Lower lobe of right lung (tissue), 2 donors: Measurements from ENCODE around the gene ELP4. TPM values are rescaled to one million over a fixed set of nuclear protein-coding genes. Genes with fewer than 3 reads are reported as not detected.

Experiments used
- ATAC-seq, 2 donors: fragments of 200-7000 bp; cut with Tn5 transposase; one replicate each; pipeline ENCODE4 v1.9.1; 2020 to 2022; ENCODE audit warnings: mild to moderate bottlenecking in 2 of 2, moderate library complexity in 2 of 2
- DNase-seq: peaks from one replicate; pipeline ENCODE4 v3.0.0-alpha.2; 2020
- H3K27ac ChIP-seq: fragments of 200-600 bp; one replicate; pipeline ENCODE4 v1.8.0; 2022
- H3K27me3 ChIP-seq: fragments of 200-600 bp; one replicate; pipeline ENCODE4 v1.8.0; 2022; ENCODE audit warnings: low read depth
- H3K36me3 ChIP-seq: fragments of 200-600 bp; one replicate; pipeline ENCODE4 v1.8.0; 2022; ENCODE audit warnings: mild to moderate bottlenecking
- H3K4me1 ChIP-seq: fragments of 200-600 bp; one replicate; pipeline ENCODE4 v1.8.0; 2022
- H3K4me3 ChIP-seq: fragments of 200-600 bp; one replicate; pipeline ENCODE4 v1.8.0; 2022; ENCODE audit warnings: mild to moderate bottlenecking
- H3K9me3 ChIP-seq: fragments of 200-600 bp; one replicate; pipeline ENCODE4 v1.8.0; 2022
- intact Hi-C: fragments of 100-400 bp; cut with DNase I; formaldehyde crosslinking; loops from one replicate; pipeline ENCODE4 v1.11.0; 2022
- total RNA-seq: library from RNA; stranded (reverse); fragmentation: NEBNext Ultra II Directional; extraction: Animal tissue kit (Norgen Biotek cat#: 25700); gene quantifications from one replicate; pipeline ENCODE4 v1.2.1, GENCODE V29; 2021
- TF ChIP-seq, protein P1 (sequence below): fragments of 200-600 bp; IDR thresholded peaks from one replicate; pipeline ENCODE4 v1.8.0; 2022; ENCODE audit warnings: antibody characterized with exemption, mild to moderate bottlenecking
- donor health status: DM: no; HTN: yes; CAD: no; lungs with severe emphysema.

ELP4 gene
- total RNA-seq, 1 donor from 2014 or later: 22.1 TPM

DNA sequence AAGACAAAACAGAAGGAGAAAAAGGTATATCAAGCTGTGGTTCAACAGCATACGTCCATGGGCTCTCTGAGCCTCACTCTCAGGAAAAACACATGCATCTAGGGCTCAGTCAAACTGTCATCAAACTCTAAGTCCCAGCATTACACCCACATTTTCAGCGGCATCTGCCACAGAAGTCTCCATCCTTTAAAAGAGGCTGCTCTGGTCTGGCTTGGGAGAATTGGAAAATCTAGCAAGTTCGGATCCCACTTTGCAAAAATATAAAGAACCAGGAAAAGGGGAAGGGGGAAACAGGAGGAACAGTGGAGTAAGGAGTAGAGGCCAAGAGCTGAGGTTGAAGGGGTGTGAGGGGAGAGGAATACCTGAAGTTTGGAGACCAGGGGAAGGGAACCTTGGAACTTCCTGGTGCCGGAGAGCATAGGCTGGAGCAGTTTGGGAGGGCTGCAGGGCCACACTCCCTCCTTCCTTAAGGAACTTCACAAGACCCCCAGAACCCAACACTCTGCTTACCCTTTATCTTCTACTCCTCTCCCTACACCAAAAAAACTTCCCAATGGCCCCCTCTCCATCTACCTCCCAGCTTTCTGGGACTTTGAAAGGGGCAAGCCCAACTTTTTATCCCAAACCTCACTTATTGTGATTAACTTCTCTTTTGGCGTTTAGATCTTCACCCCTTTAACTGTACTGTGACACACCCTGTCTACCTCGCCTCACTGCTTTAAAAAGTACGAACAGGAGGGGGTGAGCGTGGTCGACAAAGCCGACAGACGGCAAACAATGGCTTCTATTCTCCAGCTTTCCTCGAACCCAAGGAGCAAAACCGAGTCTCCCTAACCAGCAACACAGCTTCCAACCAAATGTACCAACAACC, 297.6 kb downstream of the ELP4 start:
- no peak for DNase-seq
- TF ChIP-seq, protein P1, sequence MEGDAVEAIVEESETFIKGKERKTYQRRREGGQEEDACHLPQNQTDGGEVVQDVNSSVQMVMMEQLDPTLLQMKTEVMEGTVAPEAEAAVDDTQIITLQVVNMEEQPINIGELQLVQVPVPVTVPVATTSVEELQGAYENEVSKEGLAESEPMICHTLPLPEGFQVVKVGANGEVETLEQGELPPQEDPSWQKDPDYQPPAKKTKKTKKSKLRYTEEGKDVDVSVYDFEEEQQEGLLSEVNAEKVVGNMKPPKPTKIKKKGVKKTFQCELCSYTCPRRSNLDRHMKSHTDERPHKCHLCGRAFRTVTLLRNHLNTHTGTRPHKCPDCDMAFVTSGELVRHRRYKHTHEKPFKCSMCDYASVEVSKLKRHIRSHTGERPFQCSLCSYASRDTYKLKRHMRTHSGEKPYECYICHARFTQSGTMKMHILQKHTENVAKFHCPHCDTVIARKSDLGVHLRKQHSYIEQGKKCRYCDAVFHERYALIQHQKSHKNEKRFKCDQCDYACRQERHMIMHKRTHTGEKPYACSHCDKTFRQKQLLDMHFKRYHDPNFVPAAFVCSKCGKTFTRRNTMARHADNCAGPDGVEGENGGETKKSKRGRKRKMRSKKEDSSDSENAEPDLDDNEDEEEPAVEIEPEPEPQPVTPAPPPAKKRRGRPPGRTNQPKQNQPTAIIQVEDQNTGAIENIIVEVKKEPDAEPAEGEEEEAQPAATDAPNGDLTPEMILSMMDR: no peak
- peaks cover 97% of the 10 kb centered on the region for H3K27me3 ChIP-seq
- no peak for ATAC-seq
- H3K36me3 ChIP-seq: no peaks in the 10 kb centered on the region
- no peak overlapping the region for H3K4me3 ChIP-seq
- peaks cover 43% of the 10 kb centered on the region for H3K4me1 ChIP-seq
- H3K27ac ChIP-seq: no peak overlapping the region
- H3K9me3 ChIP-seq: no peaks in the 10 kb centered on the region
- intact Hi-C loops: no loop called here

DNA sequence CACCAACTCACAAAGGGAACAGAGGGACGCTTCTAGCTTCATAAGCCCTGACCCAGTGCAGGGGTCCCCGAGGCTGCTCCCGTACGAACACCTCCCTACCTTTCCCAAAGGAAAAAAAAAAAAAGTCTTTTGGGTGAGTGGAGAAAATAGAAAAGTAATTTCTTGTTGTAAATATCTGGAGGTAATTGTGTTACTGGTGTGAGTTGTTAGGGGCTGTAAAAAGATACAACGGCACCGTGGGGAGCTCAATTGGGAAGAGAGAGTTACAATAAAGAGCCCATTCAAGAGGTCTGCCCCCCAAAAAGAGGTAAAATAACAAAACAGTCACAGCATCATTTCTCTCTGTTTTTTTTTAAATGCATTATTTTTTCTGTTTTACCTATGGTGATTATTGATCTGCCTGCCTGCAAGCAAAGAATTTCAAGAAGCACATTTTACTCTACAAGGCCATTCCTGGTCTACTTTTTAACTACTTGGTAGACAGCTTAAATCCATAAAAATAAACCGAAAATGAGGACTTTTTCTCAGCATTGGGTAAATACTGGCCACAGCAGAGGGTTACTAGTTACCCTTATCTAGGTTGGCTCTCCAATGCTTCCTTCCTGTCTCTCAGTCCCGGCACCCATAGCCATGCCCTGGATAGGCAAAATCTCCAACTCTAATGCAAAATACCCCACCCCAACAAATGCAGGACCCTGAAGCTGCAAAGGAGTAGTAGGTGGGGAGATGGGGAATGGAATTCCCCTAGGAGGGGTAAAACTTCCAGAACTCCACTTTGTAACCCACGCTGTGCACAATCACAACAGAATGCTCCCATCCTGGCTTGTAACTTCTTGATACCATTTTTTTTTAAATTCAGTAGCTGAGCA, 298.5 kb downstream of the ELP4 start:
- intact Hi-C loops: no loop called here

DNA sequence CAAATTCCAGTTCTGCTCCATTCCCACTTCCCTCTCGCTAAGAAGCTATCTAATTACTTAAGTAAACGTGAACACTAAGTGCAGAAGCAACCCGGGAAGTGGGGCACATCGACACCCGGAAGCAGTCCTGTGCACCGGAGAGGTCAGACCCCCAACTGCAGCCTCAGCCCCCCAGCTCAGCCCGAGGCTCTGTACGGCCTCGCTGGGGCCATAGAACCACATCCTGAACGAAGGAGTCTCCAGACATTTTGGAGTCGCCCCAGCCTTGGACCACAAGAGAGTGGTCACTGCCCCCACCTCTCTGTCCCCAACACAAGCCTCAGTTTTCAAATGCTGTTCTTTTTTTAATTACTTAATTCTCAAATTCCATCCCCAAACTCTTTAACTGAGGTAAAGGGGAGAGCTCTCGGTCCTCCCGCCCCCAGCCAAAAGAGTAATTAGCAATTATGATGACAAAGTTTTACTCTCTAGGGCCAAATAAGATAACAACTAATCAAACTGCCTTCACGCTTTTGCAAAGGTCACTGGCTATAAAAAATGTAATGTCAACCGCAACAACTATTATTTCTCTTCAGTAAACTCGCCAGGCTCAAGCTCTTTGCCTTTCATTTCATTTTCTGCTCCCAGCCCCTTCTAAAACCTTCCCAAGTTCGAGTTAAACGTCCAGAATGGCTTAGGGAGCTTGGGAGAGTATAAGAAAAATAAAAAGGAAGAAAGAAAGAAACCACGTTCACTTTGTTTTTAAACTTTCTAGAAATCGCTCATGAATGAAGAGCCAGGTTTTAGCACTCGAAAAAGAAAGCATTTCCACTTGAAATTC, 299.4 kb downstream of the ELP4 start:
- Histone ChIP-seq H3K4me1 (peaks cover 58% of the 10 kb centered on the region), H3K27ac (no peak overlapping the region), H3K36me3 (no peaks in the 10 kb centered on the region), H3K27me3 (peaks cover 97% of the 10 kb centered on the region), H3K9me3 (no peaks in the 10 kb centered on the region), H3K4me3 (no peak overlapping the region)
- TF ChIP-seq, protein P1: no peak
- intact Hi-C loops: no loop called here
- ATAC-seq (no peak), DNase-seq (no peak)

More for the DNA sequence above, 298.5 kb downstream of the ELP4 start:
- Histone ChIP-seq H3K27ac (no peak overlapping the region), H3K27me3 (peaks cover 97% of the 10 kb centered on the region), H3K36me3 (no peaks in the 10 kb centered on the region), H3K4me1 (peaks cover 51% of the 10 kb centered on the region), H3K4me3 (no peak overlapping the region), H3K9me3 (no peaks in the 10 kb centered on the region)
- DNase-seq (no peak), ATAC-seq (no peak)
- TF ChIP-seq, protein P1: no peak

DNA sequence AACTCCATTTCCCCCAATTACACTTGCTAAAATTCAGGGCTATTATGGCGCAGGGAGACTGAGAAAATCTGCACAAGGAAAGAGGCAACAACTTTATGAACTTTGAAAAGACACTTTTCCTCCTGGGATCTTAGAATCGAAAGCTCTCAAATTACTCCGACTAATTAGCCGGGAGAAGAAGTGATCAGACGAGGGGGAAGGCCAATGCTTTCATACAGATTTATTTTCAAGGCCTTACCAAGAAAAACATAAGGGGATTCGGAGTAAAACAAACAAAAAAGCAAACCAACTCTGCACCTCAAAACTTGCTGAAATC, 299.9 kb downstream of the ELP4 start:
- Histone ChIP-seq H3K27ac (no peak overlapping the region), H3K27me3 (peaks cover 97% of the 10 kb centered on the region), H3K36me3 (no peaks in the 10 kb centered on the region), H3K4me3 (no peak overlapping the region), H3K9me3 (no peaks in the 10 kb centered on the region), H3K4me1 (peaks cover 58% of the 10 kb centered on the region)
- no peak for DNase-seq
- intact Hi-C loops: no loop called here
- TF ChIP-seq, protein P1: no peak
- no peak for ATAC-seq
